ENCODE measurements around the gene RTL10. TPM values are rescaled to one million over a fixed set of nuclear protein-coding genes. Genes with fewer than 3 reads are reported as not detected.
A peak's percentile ranks its signal among the peaks of the same experiment; 100 is the strongest.

Gene RTL10, protein sequence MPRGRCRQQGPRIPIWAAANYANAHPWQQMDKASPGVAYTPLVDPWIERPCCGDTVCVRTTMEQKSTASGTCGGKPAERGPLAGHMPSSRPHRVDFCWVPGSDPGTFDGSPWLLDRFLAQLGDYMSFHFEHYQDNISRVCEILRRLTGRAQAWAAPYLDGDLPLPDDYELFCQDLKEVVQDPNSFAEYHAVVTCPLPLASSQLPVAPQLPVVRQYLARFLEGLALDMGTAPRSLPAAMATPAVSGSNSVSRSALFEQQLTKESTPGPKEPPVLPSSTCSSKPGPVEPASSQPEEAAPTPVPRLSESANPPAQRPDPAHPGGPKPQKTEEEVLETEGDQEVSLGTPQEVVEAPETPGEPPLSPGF
- total RNA-seq, result 10 to 100 TPM in 3 of 4 donors, 1 to 10 TPM in 1; 2.5 to 26.1 (median 22.8) TPM

GRCh38 chr22:19854778-19855503 is at the start of gene RTL10, which contains the start of gene GNB1L:
Gene RTL10 (minus strand): TSS chr22:19854874. CDS start chr22:19852261, 2,613 bp downstream.
Gene GNB1L (minus strand): TSS chr22:19854874. CDS start chr22:19821355, 33,519 bp downstream.
- no peaks in the 10 kb centered on the region for H3K9me3 ChIP-seq
- H3K27ac ChIP-seq, result peak within 1 kb of the TSS; percentile 92 to 95 (median 94)
- peaks cover 5 to 26% (median 14%) of the 10 kb centered on the region in 4 donors for H3K4me1 ChIP-seq
- H3K36me3 ChIP-seq, result peaks cover 0 to 16% (median 0%) of the 10 kb centered on the region in 3 donors
- peak; percentile 95 to 99 (median 98) for DNase-seq
- no peaks in the 10 kb centered on the region for H3K27me3 ChIP-seq
- TF ChIP-seq CTCF (IDR thresholded peaks at IDR 0.05) (peak in 3 of 6 experiments; percentile 13 to 40 (median 15)), POLR2A (IDR thresholded peaks at IDR 0.05) (peak; percentile 96 to 99)
- H3K4me3 ChIP-seq, result peak within 1 kb of the TSS; percentile 80 to 91 (median 84)

DNA sequence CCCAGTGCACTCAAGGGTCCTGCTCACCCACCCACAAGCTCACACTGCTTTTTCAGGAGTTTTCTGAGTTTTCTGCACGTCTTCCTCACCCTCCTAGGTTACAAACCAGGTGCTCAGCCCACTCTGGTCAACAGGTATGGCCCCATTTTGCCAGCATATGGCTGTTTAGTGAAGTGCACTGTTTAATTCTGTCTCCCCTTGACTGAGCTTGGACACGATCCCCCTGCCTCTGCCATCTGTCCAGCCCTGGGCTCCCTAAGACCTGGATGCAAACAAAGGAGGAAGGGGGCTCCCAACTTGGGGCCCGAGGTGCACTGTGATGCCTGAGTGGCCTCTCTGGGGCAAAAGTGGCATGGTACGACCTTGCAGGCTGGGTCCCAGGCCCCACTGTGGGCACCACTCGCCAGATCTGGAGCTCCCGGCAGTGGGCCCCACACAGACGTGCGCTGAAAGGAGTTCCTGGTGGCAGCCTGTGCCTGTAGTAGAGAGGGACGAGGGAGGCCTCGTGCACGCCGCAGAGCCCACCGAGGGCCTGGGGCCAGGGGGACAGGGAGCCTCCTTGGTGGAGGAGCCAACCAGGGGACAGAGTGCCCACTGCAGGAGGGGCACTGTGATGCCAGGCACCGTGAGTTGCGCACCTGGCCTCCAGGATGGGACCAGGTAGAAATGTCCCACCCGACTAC is 49.6 kb upstream of the RTL10 start:
- H3K27me3 ChIP-seq, result no peaks in the 10 kb centered on the region
- peaks cover 0 to 4% (median 0%) of the 10 kb centered on the region in 3 donors for H3K36me3 ChIP-seq
- TF ChIP-seq CTCF (IDR thresholded peaks at IDR 0.05), result no peak
- H3K9me3 ChIP-seq, result no peaks in the 10 kb centered on the region
- no peak for DNase-seq
- H3K27ac ChIP-seq, result no peak overlapping the region
- H3K4me1 ChIP-seq, result peaks cover 0 to 10% (median 0%) of the 10 kb centered on the region in 4 donors
- no peak overlapping the region for H3K4me3 ChIP-seq

- DNase-seq, result no peak
- H3K4me3 ChIP-seq, result no peak overlapping the region
- peaks cover 0 to 12% (median 0%) of the 10 kb centered on the region in 3 donors for H3K36me3 ChIP-seq
- no peaks in the 10 kb centered on the region for H3K27me3 ChIP-seq
- H3K27ac ChIP-seq, result no peak overlapping the region
- peaks cover 0 to 10% (median 0%) of the 10 kb centered on the region in 4 donors for H3K4me1 ChIP-seq
- no peaks in the 10 kb centered on the region for H3K9me3 ChIP-seq
- TF ChIP-seq CTCF (IDR thresholded peaks at IDR 0.05), result no peak
- TF ChIP-seq POLR2A (IDR thresholded peaks at IDR 0.05), result no peak
These were observed 48.8 kb upstream of the RTL10 start for GRCh38 chr22:19903513-19903912.

GRCh38 chr22:19903031-19903430 is 48.4 kb upstream of the RTL10 start:
- no peak for DNase-seq
- no peaks in the 10 kb centered on the region for H3K27me3 ChIP-seq
- H3K4me1 ChIP-seq, result peaks cover 0 to 10% (median 0%) of the 10 kb centered on the region in 4 donors
- H3K4me3 ChIP-seq, result no peak overlapping the region
- no peak overlapping the region for H3K27ac ChIP-seq
- peaks cover 0 to 17% (median 0%) of the 10 kb centered on the region in 3 donors for H3K36me3 ChIP-seq
- TF ChIP-seq CTCF (IDR thresholded peaks at IDR 0.05) (no peak), POLR2A (IDR thresholded peaks at IDR 0.05) (no peak)
- no peaks in the 10 kb centered on the region for H3K9me3 ChIP-seq

- peaks cover 0 to 10% (median 0%) of the 10 kb centered on the region in 4 donors for H3K4me1 ChIP-seq
- H3K36me3 ChIP-seq, result peaks cover 0 to 22% (median 0%) of the 10 kb centered on the region in 3 donors
- no peak overlapping the region for H3K27ac ChIP-seq
- no peak for TF ChIP-seq CTCF (IDR thresholded peaks at IDR 0.05)
- TF ChIP-seq POLR2A (IDR thresholded peaks at IDR 0.05), result no peak
- no peaks in the 10 kb centered on the region for H3K9me3 ChIP-seq
- no peak overlapping the region for H3K4me3 ChIP-seq
- H3K27me3 ChIP-seq, result no peaks in the 10 kb centered on the region
- DNase-seq, result no peak
These were observed 47.6 kb upstream of the RTL10 start for GRCh38 chr22:19902245-19902715.
